Colonic mucosa (tissue), 4 donors: ENCODE results near the gene DAPK1. TPM values are rescaled to one million over a fixed set of nuclear protein-coding genes. Genes with fewer than 3 reads are reported as not detected.

Experiments
- DNase-seq: peaks from one replicate; pipeline ENCODE4 v3.0.0-alpha.2; 2020
- H3K27ac ChIP-seq: fragments of 200-600 bp; one replicate; pipeline ENCODE4 v1.8.0; 2021
- H3K27me3 ChIP-seq: fragments of 200-600 bp; one replicate; pipeline ENCODE4 v1.8.0; 2021
- H3K36me3 ChIP-seq: fragments of 200-600 bp; one replicate; pipeline ENCODE4 v1.8.0; 2021
- H3K4me1 ChIP-seq: fragments of 200-600 bp; one replicate; pipeline ENCODE4 v1.8.0; 2021; ENCODE audit warnings: mild to moderate bottlenecking
- H3K4me3 ChIP-seq: fragments of 200-600 bp; one replicate; pipeline ENCODE4 v1.8.0; 2021
- H3K9ac ChIP-seq, 2 donors: one replicate each; pipeline ENCODE4 v1.7.0; 2013; ENCODE audit warnings: control low read depth in 2 of 2, low read depth in 2 of 2, low read length in 2 of 2
- H3K9me3 ChIP-seq: fragments of 200-600 bp; one replicate; pipeline ENCODE4 v1.8.0; 2021
- CTCF ChIP-seq: fragments of 200-600 bp; IDR thresholded peaks from one replicate; pipeline ENCODE4 v1.8.0; 2022; ENCODE audit warnings: antibody characterized with exemption, mild to moderate bottlenecking
- intact Hi-C: fragments of 100-400 bp; cut with DNase I; formaldehyde crosslinking; loops from one replicate; pipeline ENCODE4 v1.14.1; 2022
- total RNA-seq, 2 donors: library from RNA; stranded (reverse); fragmentation: NEBNext Ultra II Directional in 1 of 2; extraction: Animal tissue kit (Norgen Biotek cat#: 25700) in 1 of 2; gene quantifications; one replicate each; pipeline ENCODE4 v1.2.1, GENCODE V29; 2021
- donor health status: healthy.
- donor health status: DM: no; HTN: no; CAD: no.
- donor health status: DM: no; HTN: no; CAD: no.

DAPK1 gene
- total RNA-seq, 2 donors from 2014 or later, result 7.9 to 17.5 TPM

GRCh38 chr9:87562530-87563170 is 65.0 kb downstream of the DAPK1 start:
- Histone ChIP-seq H3K4me1 (no peaks in the 10 kb centered on the region), H3K9ac (no peak overlapping the region), H3K27ac (no peak overlapping the region), H3K27me3 (no peaks in the 10 kb centered on the region), H3K4me3 (no peak overlapping the region), H3K36me3 (no peaks in the 10 kb centered on the region), H3K9me3 (no peaks in the 10 kb centered on the region)
- no peak for TF ChIP-seq CTCF
- DNase-seq, result no peak
- intact Hi-C loops, result no loop called here

- Histone ChIP-seq H3K27me3 (no peaks in the 10 kb centered on the region), H3K36me3 (no peaks in the 10 kb centered on the region), H3K4me3 (no peak overlapping the region), H3K9me3 (no peaks in the 10 kb centered on the region), H3K4me1 (no peaks in the 10 kb centered on the region), H3K9ac (no peak overlapping the region), H3K27ac (no peak overlapping the region)
- no peak for DNase-seq
- intact Hi-C loops, result no loop called here
- no peak for TF ChIP-seq CTCF
Measured at GRCh38 chr9:87564111-87564510, 66.4 kb downstream of the DAPK1 start.

- no peaks in the 10 kb centered on the region for H3K9me3 ChIP-seq
- TF ChIP-seq CTCF, result no peak
- H3K4me3 ChIP-seq, result no peak overlapping the region
- H3K27me3 ChIP-seq, result no peaks in the 10 kb centered on the region
- no peak overlapping the region for H3K9ac ChIP-seq
- DNase-seq, result no peak
- H3K4me1 ChIP-seq, result no peaks in the 10 kb centered on the region
- H3K27ac ChIP-seq, result no peak overlapping the region
- no peaks in the 10 kb centered on the region for H3K36me3 ChIP-seq
- intact Hi-C loops, result no loop called here
Measured at GRCh38 chr9:87564791-87565241, 67.1 kb downstream of the DAPK1 start.

GRCh38 chr9:87567001-87567400 is 69.3 kb downstream of the DAPK1 start:
- no peak overlapping the region for H3K9ac ChIP-seq
- H3K36me3 ChIP-seq, result no peaks in the 10 kb centered on the region
- no peak for DNase-seq
- intact Hi-C loops, result no loop called here
- H3K4me3 ChIP-seq, result no peak overlapping the region
- H3K4me1 ChIP-seq, result no peaks in the 10 kb centered on the region
- no peaks in the 10 kb centered on the region for H3K27me3 ChIP-seq
- H3K9me3 ChIP-seq, result no peaks in the 10 kb centered on the region
- no peak for TF ChIP-seq CTCF
- no peak overlapping the region for H3K27ac ChIP-seq

- DNase-seq, result no peak
- no peaks in the 10 kb centered on the region for H3K36me3 ChIP-seq
- no peaks in the 10 kb centered on the region for H3K9me3 ChIP-seq
- H3K27ac ChIP-seq, result no peak overlapping the region
- no peaks in the 10 kb centered on the region for H3K27me3 ChIP-seq
- no peak for TF ChIP-seq CTCF
- H3K4me1 ChIP-seq, result no peaks in the 10 kb centered on the region
- no peak overlapping the region for H3K9ac ChIP-seq
- H3K4me3 ChIP-seq, result no peak overlapping the region
- intact Hi-C loops, result no loop called here
Measured at GRCh38 chr9:87567571-87567970, 69.9 kb downstream of the DAPK1 start.
